Measurements from ENCODE around the gene COTL1. TPM values are rescaled to one million over a fixed set of nuclear protein-coding genes. Genes with fewer than 3 reads are reported as not detected.

Gene COTL1
- total and polyA plus RNA-seq, 2 of the 13 experiments (the other 11 are each of a cell fraction or from before 2014, with no cell fraction given) = 8.7 to 16.9 TPM

DNA sequence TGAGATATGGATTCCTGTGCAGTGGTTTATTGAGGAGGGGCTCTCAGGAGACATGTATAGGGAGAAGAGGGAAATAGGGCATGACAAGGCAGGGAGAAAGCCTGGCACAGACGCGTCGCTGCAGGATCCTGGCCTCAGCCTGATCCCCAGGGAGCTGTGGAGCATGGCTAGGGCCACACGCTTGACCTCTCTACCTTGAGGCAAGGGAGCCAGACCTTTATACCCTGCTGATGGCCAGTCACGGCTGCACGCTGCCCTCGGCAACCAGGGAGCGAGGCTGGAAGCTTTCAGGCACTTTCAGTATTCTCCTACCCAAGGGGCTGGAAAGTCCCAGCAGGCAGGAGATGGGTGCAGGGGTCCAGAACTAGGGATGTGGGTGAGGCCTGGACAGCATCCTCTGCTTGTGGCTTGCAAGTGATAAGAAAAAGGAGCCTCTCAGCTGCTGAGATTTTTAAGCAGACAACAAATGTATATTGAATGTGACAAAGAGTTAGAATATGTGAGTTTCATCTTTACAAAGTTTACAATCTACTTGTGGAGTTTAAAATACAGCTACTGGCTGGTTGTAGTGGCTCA is 20.4 kb upstream of the COTL1 start (continued):
- TF ChIP-seq, protein P1, sequence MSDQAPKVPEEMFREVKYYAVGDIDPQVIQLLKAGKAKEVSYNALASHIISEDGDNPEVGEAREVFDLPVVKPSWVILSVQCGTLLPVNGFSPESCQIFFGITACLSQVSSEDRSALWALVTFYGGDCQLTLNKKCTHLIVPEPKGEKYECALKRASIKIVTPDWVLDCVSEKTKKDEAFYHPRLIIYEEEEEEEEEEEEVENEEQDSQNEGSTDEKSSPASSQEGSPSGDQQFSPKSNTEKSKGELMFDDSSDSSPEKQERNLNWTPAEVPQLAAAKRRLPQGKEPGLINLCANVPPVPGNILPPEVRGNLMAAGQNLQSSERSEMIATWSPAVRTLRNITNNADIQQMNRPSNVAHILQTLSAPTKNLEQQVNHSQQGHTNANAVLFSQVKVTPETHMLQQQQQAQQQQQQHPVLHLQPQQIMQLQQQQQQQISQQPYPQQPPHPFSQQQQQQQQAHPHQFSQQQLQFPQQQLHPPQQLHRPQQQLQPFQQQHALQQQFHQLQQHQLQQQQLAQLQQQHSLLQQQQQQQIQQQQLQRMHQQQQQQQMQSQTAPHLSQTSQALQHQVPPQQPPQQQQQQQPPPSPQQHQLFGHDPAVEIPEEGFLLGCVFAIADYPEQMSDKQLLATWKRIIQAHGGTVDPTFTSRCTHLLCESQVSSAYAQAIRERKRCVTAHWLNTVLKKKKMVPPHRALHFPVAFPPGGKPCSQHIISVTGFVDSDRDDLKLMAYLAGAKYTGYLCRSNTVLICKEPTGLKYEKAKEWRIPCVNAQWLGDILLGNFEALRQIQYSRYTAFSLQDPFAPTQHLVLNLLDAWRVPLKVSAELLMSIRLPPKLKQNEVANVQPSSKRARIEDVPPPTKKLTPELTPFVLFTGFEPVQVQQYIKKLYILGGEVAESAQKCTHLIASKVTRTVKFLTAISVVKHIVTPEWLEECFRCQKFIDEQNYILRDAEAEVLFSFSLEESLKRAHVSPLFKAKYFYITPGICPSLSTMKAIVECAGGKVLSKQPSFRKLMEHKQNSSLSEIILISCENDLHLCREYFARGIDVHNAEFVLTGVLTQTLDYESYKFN (CRISPR knock-in tag; conservative IDR thresholded peaks at IDR 0.05) = no peak
- TF ChIP-seq ZSCAN22 (CRISPR knock-in tag; IDR thresholded peaks at IDR 0.05) (no peak), ZZZ3 (CRISPR knock-in tag; IDR thresholded peaks at IDR 0.05; ENCODE audit: borderline replicate concordance) (no peak), ZFP1 (CRISPR knock-in tag; IDR thresholded peaks at IDR 0.05) (peak; percentile 58; the same call in 1 of the 2 replicates), YEATS2 (CRISPR knock-in tag; IDR thresholded peaks at IDR 0.05; ENCODE audit: borderline replicate concordance) (no peak), TAF15 (IDR thresholded peaks at IDR 0.05; ENCODE audit: low read depth, low read length, poor library complexity, severe bottlenecking) (no peak), ATF1 (CRISPR knock-in tag; IDR thresholded peaks at IDR 0.05) (no peak), ZNF263 (CRISPR knock-in tag; IDR thresholded peaks at IDR 0.05) (peak; percentile 26; the same call in 1 of the 2 replicates), TBP (CRISPR knock-in tag; IDR thresholded peaks at IDR 0.05) (no peak), FOXA1 (IDR thresholded peaks at IDR 0.05) (no peak), FOXA1 (CRISPR knock-in tag; IDR thresholded peaks at IDR 0.05) (no peak)
- TF ChIP-seq, protein P2, sequence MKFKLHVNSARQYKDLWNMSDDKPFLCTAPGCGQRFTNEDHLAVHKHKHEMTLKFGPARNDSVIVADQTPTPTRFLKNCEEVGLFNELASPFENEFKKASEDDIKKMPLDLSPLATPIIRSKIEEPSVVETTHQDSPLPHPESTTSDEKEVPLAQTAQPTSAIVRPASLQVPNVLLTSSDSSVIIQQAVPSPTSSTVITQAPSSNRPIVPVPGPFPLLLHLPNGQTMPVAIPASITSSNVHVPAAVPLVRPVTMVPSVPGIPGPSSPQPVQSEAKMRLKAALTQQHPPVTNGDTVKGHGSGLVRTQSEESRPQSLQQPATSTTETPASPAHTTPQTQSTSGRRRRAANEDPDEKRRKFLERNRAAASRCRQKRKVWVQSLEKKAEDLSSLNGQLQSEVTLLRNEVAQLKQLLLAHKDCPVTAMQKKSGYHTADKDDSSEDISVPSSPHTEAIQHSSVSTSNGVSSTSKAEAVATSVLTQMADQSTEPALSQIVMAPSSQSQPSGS (CRISPR knock-in tag; IDR thresholded peaks at IDR 0.05) = no peak
- TF ChIP-seq, protein P3, sequence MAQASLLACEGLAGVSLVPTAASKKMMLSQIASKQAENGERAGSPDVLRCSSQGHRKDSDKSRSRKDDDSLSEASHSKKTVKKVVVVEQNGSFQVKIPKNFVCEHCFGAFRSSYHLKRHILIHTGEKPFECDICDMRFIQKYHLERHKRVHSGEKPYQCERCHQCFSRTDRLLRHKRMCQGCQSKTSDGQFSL (CRISPR knock-in tag; IDR thresholded peaks at IDR 0.05) = no peak
- TF ChIP-seq, protein P4, sequence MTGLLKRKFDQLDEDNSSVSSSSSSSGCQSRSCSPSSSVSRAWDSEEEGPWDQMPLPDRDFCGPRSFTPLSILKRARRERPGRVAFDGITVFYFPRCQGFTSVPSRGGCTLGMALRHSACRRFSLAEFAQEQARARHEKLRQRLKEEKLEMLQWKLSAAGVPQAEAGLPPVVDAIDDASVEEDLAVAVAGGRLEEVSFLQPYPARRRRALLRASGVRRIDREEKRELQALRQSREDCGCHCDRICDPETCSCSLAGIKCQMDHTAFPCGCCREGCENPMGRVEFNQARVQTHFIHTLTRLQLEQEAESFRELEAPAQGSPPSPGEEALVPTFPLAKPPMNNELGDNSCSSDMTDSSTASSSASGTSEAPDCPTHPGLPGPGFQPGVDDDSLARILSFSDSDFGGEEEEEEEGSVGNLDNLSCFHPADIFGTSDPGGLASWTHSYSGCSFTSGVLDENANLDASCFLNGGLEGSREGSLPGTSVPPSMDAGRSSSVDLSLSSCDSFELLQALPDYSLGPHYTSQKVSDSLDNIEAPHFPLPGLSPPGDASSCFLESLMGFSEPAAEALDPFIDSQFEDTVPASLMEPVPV (CRISPR knock-in tag; IDR thresholded peaks at IDR 0.05) = no peak
- TF ChIP-seq, protein P5, sequence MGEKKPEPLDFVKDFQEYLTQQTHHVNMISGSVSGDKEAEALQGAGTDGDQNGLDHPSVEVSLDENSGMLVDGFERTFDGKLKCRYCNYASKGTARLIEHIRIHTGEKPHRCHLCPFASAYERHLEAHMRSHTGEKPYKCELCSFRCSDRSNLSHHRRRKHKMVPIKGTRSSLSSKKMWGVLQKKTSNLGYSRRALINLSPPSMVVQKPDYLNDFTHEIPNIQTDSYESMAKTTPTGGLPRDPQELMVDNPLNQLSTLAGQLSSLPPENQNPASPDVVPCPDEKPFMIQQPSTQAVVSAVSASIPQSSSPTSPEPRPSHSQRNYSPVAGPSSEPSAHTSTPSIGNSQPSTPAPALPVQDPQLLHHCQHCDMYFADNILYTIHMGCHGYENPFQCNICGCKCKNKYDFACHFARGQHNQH (CRISPR knock-in tag; IDR thresholded peaks at IDR 0.05) = no peak
- TF ChIP-seq, protein P6, sequence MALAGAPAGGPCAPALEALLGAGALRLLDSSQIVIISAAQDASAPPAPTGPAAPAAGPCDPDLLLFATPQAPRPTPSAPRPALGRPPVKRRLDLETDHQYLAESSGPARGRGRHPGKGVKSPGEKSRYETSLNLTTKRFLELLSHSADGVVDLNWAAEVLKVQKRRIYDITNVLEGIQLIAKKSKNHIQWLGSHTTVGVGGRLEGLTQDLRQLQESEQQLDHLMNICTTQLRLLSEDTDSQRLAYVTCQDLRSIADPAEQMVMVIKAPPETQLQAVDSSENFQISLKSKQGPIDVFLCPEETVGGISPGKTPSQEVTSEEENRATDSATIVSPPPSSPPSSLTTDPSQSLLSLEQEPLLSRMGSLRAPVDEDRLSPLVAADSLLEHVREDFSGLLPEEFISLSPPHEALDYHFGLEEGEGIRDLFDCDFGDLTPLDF (CRISPR knock-in tag; IDR thresholded peaks at IDR 0.05) = no peak
- TF ChIP-seq, protein P7, sequence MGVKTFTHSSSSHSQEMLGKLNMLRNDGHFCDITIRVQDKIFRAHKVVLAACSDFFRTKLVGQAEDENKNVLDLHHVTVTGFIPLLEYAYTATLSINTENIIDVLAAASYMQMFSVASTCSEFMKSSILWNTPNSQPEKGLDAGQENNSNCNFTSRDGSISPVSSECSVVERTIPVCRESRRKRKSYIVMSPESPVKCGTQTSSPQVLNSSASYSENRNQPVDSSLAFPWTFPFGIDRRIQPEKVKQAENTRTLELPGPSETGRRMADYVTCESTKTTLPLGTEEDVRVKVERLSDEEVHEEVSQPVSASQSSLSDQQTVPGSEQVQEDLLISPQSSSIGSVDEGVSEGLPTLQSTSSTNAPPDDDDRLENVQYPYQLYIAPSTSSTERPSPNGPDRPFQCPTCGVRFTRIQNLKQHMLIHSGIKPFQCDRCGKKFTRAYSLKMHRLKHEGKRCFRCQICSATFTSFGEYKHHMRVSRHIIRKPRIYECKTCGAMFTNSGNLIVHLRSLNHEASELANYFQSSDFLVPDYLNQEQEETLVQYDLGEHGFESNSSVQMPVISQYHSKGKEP (CRISPR knock-in tag; IDR thresholded peaks at IDR 0.05) = no peak
- TF ChIP-seq, protein P8, sequence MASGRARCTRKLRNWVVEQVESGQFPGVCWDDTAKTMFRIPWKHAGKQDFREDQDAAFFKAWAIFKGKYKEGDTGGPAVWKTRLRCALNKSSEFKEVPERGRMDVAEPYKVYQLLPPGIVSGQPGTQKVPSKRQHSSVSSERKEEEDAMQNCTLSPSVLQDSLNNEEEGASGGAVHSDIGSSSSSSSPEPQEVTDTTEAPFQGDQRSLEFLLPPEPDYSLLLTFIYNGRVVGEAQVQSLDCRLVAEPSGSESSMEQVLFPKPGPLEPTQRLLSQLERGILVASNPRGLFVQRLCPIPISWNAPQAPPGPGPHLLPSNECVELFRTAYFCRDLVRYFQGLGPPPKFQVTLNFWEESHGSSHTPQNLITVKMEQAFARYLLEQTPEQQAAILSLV (CRISPR knock-in tag; IDR thresholded peaks at IDR 0.05; ENCODE audit: borderline replicate concordance) = no peak
